Psoas muscle (tissue), 8 donors: ENCODE results near the gene PLEKHA8. TPM values are rescaled to one million over a fixed set of nuclear protein-coding genes. Genes with fewer than 3 reads are reported as not detected.

Experiments used
- ATAC-seq, 4 donors: fragments of 200-7000 bp; cut with Tn5 transposase; one replicate each; pipeline ENCODE4 v1.9.1; 2020; ENCODE audit warnings: moderate library complexity in 3 of 4, mild to moderate bottlenecking in 2 of 4
- DNase-seq, 2 donors: peaks; one replicate each; pipeline ENCODE4 v3.0.0-alpha.2; 2020
- H3K27ac ChIP-seq: fragments of 200-600 bp; one replicate; pipeline ENCODE4 v1.8.0; 2022
- H3K27me3 ChIP-seq, 3 donors: fragments of 200-600 bp in 1 of 3; one replicate each; pipeline versions ENCODE4 v1.6.1 to v1.8.0; 2013 to 2022; ENCODE audit warnings: low read length in 2 of 3, mild to moderate bottlenecking in 2 of 3, moderate library complexity in 1 of 3; ENCODE audit not compliant: insufficient read depth in 3 of 3
- H3K36me3 ChIP-seq, 2 donors: fragments of 200-600 bp in 1 of 2; one replicate each; pipeline versions ENCODE4 v1.6.1 to v1.8.0; 2013 to 2022; ENCODE audit warnings: low read depth in 1 of 2, mild to moderate bottlenecking in 1 of 2, moderate library complexity in 1 of 2; ENCODE audit not compliant: insufficient read depth in 1 of 2
- H3K4me1 ChIP-seq: fragments of 200-600 bp; one replicate; pipeline ENCODE4 v1.8.0; 2022
- H3K4me3 ChIP-seq: fragments of 200-600 bp; one replicate; pipeline ENCODE4 v1.8.0; 2022; ENCODE audit warnings: mild to moderate bottlenecking
- H3K9me3 ChIP-seq: fragments of 200-600 bp; one replicate; pipeline ENCODE4 v1.8.0; 2022
- CTCF ChIP-seq: fragments of 200-600 bp; IDR thresholded peaks from one replicate; pipeline ENCODE4 v1.8.0; 2022; ENCODE audit warnings: antibody characterized with exemption
- WGBS, 3 donors: extraction: QIAGEN DNeasy Blood & Tissue Kit; methylation state at CpG; one replicate each; pipeline versions ENCODE4 v1.1.6 to v1.1.7; 2013; 5-methylcytosine and 5-hydroxymethylcytosine counted together
- intact Hi-C, 2 donors: fragments of 100-400 bp; cut with DNase I; formaldehyde crosslinking; loops; one replicate each; pipeline versions ENCODE4 v1.11.0 to v1.14.2; 2022
- polyA plus RNA-seq, 3 donors: library from polyadenylated mRNA; stranded (reverse); fragments of 200-250 nt; gene quantifications; one replicate each; pipeline ENCODE4 v1.2.3, GENCODE V29; 2013
- total RNA-seq, 4 donors: library from RNA; stranded (reverse); fragmentation: NEBNext Ultra II Directional in 2 of 4; extraction: Animal tissue kit (Norgen Biotek cat#: 25700) in 2 of 4; gene quantifications; one replicate each; pipeline versions ENCODE4 v1.2.1 to v1.2.4, GENCODE V29; 2021 to 2023
- donor health status: healthy with polysubstance abuse.
- donor health status: DM: no; HTN: no; CAD: no; lungs with moderate emphysema.
- donor health status: Bipolar disorder and iron deficiency.
- donor health status: healthy.
- donor health status: DM: yes; HTN: yes; CAD: no.
- donor health status: DM: no; HTN: no; CAD: no.
- donor health status: DM: no; HTN: no; CAD: no.
- donor health status: DM: yes; HTN: yes; CAD: no.

The PLEKHA8 gene
- total and polyA plus RNA-seq, 7 donors, result 1.3 to 4.0 (median 3.7) TPM

DNA sequence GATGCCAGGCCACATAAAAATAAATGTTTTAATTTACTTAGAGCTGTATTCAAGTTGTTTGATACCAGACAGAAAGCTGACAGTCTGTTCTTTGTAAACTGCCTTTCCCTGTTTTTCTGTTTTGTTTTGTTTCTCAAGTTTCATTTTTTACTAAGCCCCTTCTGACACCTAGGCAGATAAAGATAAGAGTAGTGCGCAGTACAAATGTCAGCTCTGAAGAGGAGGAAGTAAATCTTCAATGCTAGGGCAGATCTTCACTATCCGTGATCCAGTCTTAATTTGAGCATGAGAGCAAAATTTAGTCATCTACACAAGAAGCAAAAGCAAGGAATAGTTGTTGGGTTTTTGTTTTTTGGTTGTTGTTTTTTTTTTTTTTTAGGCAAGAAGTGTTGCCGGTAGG is 133.9 kb downstream of the PLEKHA8 start:
- Histone ChIP-seq H3K27ac (no peak overlapping the region), H3K36me3 (peaks cover 0 to 23% of the 10 kb centered on the region in 2 donors), H3K4me3 (no peak overlapping the region), H3K27me3 (no peaks in the 10 kb centered on the region), H3K4me1 (peaks cover 13% of the 10 kb centered on the region), H3K9me3 (no peaks in the 10 kb centered on the region)
- ATAC-seq, result no peak
- WGBS, 3 donors, result 74 to 85% (median 74%) methylated on average over 3 of the region's 3 CpGs
- no peak for TF ChIP-seq CTCF
- intact Hi-C loops, result no loop called here
- DNase-seq, result no peak

DNA sequence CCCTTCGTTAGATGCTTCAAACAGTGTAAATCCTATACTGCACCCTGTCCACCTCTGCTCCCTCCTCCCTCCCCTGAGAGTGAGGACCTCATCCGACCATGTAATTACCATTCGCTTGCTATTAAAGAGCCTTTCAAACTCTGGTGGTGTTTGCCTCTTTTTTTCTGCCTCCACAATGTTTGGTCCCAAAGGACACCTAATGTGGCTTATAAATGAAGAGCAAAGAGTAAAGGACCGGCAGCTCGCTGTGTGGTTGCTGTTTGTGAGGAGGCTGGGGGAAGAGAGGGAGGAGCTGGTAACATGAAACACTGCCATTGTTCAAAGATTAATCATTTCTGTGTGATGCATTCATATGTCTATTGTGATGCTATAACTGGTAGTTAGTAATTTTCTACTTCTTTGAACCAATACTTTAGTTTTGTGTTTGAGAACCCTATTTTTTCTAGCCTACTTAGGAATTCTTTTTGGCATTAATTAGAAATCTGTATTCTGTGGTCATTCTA is 134.5 kb downstream of the PLEKHA8 start:
- H3K36me3 ChIP-seq, result peaks cover 0 to 18% of the 10 kb centered on the region in 2 donors
- intact Hi-C loops, result no loop called here
- no peaks in the 10 kb centered on the region for H3K27me3 ChIP-seq
- TF ChIP-seq CTCF, result no peak
- DNase-seq, result no peak
- no peaks in the 10 kb centered on the region for H3K9me3 ChIP-seq
- H3K4me3 ChIP-seq, result no peak overlapping the region
- ATAC-seq, result no peak
- H3K27ac ChIP-seq, result no peak overlapping the region
- H3K4me1 ChIP-seq, result peaks cover 13% of the 10 kb centered on the region
- WGBS, 3 donors, result 63 to 65% (median 65%) methylated on average over 5 of the region's 5 CpGs

- Histone ChIP-seq H3K9me3 (no peaks in the 10 kb centered on the region), H3K27ac (no peak overlapping the region), H3K27me3 (no peaks in the 10 kb centered on the region), H3K4me1 (peaks cover 13% of the 10 kb centered on the region), H3K36me3 (peaks cover 0 to 13% of the 10 kb centered on the region in 2 donors), H3K4me3 (no peak overlapping the region)
- intact Hi-C loops, result no loop called here
- no peak for TF ChIP-seq CTCF
- DNase-seq (no peak), ATAC-seq (peak in 1 of 4 donors; percentile 19)
- WGBS, 3 donors, result 62 to 70% (median 66%) methylated on average over 13 of the region's 13 CpGs
Observed at GRCh38 chr7:30163231-30163894, 135.2 kb downstream of the PLEKHA8 start.

- H3K4me1 ChIP-seq, result peaks cover 18% of the 10 kb centered on the region
- no peak overlapping the region for H3K27ac ChIP-seq
- TF ChIP-seq CTCF, result peak; percentile 64
Observed at GRCh38 chr7:30164567-30164966, 136.4 kb downstream of the PLEKHA8 start.

More at GRCh38 chr7:30164567-30164966, 136.4 kb downstream of the PLEKHA8 start:
- peaks cover 0 to 2% of the 10 kb centered on the region in 2 donors for H3K36me3 ChIP-seq
- no peaks in the 10 kb centered on the region for H3K9me3 ChIP-seq
- DNase-seq (no peak), ATAC-seq (peak; percentile 75 to 90 (median 78))
- H3K4me3 ChIP-seq, result no peak overlapping the region
- WGBS, 3 donors, result 66 to 71% (median 68%) methylated on average over 6 of the region's 6 CpGs
- no peaks in the 10 kb centered on the region for H3K27me3 ChIP-seq
- intact Hi-C loops, result loop anchor here (2.0 kb wide), 1 partner anchor 248 kb away; no protein-coding TSS in a partner anchor
